PFSK-1 (cell line): ENCODE data around the gene MBD5.

ENCODE experiments used
- FOXP2 ChIP-seq: optimal IDR thresholded peaks from 2 replicates; pipeline ENCODE3; 2011; ENCODE audit warnings: borderline replicate concordance, control low read depth, inconsistent platforms; ENCODE audit not compliant: insufficient read depth; ENCODE audit errors: extremely low read length, extremely low read depth
- POLR2AphosphoS5 ChIP-seq: IDR thresholded peaks from 2 replicates; pipeline ENCODE4 v1.6.1; 2012; ENCODE audit warnings: low read depth, mild to moderate bottlenecking, control low read depth, low read length, moderate library complexity
- SIN3A ChIP-seq: IDR thresholded peaks from 2 replicates; pipeline ENCODE4 v1.6.1; 2012; ENCODE audit warnings: mild to moderate bottlenecking, low read length, moderate library complexity, borderline replicate concordance; ENCODE audit not compliant: insufficient read depth
- TAF1 ChIP-seq: IDR thresholded peaks from 2 replicates; pipeline ENCODE4 v1.6.1; 2012; ENCODE audit warnings: low read length, control low read depth, borderline replicate concordance; ENCODE audit not compliant: insufficient read depth
- TF ChIP-seq, protein P1 (sequence below), 2 experiments: IDR thresholded peaks; 2 replicates each; pipeline versions ENCODE4 v1.6.1 to v1.8.0; 2011 to 2012; ENCODE audit warnings: low read depth in 2 of 2, low read length in 2 of 2, control low read depth in 1 of 2, inconsistent platforms in 1 of 2, mild to moderate bottlenecking in 1 of 2, moderate library complexity in 1 of 2; ENCODE audit not compliant: insufficient read depth in 1 of 2

- TF ChIP-seq POLR2AphosphoS5 (no peak), SIN3A (no peak), TAF1 (no peak), FOXP2 (no peak)
- TF ChIP-seq, protein P1, sequence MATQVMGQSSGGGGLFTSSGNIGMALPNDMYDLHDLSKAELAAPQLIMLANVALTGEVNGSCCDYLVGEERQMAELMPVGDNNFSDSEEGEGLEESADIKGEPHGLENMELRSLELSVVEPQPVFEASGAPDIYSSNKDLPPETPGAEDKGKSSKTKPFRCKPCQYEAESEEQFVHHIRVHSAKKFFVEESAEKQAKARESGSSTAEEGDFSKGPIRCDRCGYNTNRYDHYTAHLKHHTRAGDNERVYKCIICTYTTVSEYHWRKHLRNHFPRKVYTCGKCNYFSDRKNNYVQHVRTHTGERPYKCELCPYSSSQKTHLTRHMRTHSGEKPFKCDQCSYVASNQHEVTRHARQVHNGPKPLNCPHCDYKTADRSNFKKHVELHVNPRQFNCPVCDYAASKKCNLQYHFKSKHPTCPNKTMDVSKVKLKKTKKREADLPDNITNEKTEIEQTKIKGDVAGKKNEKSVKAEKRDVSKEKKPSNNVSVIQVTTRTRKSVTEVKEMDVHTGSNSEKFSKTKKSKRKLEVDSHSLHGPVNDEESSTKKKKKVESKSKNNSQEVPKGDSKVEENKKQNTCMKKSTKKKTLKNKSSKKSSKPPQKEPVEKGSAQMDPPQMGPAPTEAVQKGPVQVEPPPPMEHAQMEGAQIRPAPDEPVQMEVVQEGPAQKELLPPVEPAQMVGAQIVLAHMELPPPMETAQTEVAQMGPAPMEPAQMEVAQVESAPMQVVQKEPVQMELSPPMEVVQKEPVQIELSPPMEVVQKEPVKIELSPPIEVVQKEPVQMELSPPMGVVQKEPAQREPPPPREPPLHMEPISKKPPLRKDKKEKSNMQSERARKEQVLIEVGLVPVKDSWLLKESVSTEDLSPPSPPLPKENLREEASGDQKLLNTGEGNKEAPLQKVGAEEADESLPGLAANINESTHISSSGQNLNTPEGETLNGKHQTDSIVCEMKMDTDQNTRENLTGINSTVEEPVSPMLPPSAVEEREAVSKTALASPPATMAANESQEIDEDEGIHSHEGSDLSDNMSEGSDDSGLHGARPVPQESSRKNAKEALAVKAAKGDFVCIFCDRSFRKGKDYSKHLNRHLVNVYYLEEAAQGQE (IDR thresholded peaks at IDR 0.05; ENCODE audit: insufficient read depth in 1 of 2, low read depth in 2 of 2, low read length in 2 of 2), result no peak
These were observed 458.5 kb downstream of the MBD5 start for GRCh38 chr2:148479398-148479797.
